ENCODE measurements around the gene FAM181A. TPM values are rescaled to one million over a fixed set of nuclear protein-coding genes. Genes with fewer than 3 reads are reported as not detected.

FAM181A gene
- total and polyA plus RNA-seq, 9 of the 15 experiments (the other 6 are each of a cell fraction or from before 2014, with no cell fraction given): not detected

GRCh38 chr14:93912782-93913181, 14.4 kb upstream of the FAM181A start:
- intact Hi-C loops (cut with micrococcal nuclease) (no loop called here), in situ Hi-C loops (cut with MboI) (no loop called here)
- Histone ChIP-seq H3K4me3 (no peak overlapping the region), H3K4me2 (ENCODE audit: insufficient read depth, low read length) (no peak overlapping the region), H3K27ac (ENCODE audit: extremely low read depth, low read depth, low read length) (no peak overlapping the region), H2AFZ (ENCODE audit: low read depth, low read length) (no peak overlapping the region), H3K27me3 (ENCODE audit: control insufficient read depth in 2 of 2, insufficient read depth in 2 of 2, low read length in 2 of 2) (no peaks in the 10 kb centered on the region), H3K36me3 (ENCODE audit: control insufficient read depth, insufficient read depth, low read length) (no peaks in the 10 kb centered on the region), H4K20me1 (replicated peaks; ENCODE audit: control insufficient read depth, insufficient read depth, low read length) (no peaks in the 10 kb centered on the region), H3K9me3 (replicated peaks; ENCODE audit: control insufficient read depth, insufficient read depth, low read depth, low read length) (no peaks in the 10 kb centered on the region), H3K9ac (ENCODE audit: insufficient read depth in 1 of 2, low read depth in 2 of 2, low read length in 2 of 2) (no peak overlapping the region), H3K79me2 (ENCODE audit: control insufficient read depth, insufficient read depth, low read length) (no peaks in the 10 kb centered on the region), H3K4me1 (replicated peaks in 1 of 2; ENCODE audit: control insufficient read depth in 2 of 2, insufficient read depth in 2 of 2, low read length in 2 of 2) (no peaks in the 10 kb centered on the region), H3K9me1 (ENCODE audit: control insufficient read depth, insufficient read depth, low read length) (no peaks in the 10 kb centered on the region)
- FAIRE-seq: no peak
- no TSS peak for BruUV-seq (replicated peaks)
- no peak for TF ChIP-seq ZFPM2 (CRISPR knock-in tag; IDR thresholded peaks at IDR 0.05)
- no peak for TF ChIP-seq ZNF592 (IDR thresholded peaks at IDR 0.05)
- no peak for TF ChIP-seq ZNF583 (CRISPR knock-in tag; IDR thresholded peaks at IDR 0.05)
- TF ChIP-seq LARP7 (IDR thresholded peaks at IDR 0.05): no peak
- no peak for TF ChIP-seq SRF (CRISPR knock-in tag; IDR thresholded peaks at IDR 0.05)
- TF ChIP-seq HDAC8 (tag; IDR thresholded peaks at IDR 0.05): no peak
- TF ChIP-seq ZNF408 (CRISPR knock-in tag; IDR thresholded peaks at IDR 0.05; ENCODE audit: low read depth): no peak
- no peak for TF ChIP-seq PHB2 (IDR thresholded peaks at IDR 0.05; ENCODE audit: low read depth)
- TF ChIP-seq ETV1 (tag; conservative IDR thresholded peaks at IDR 0.05; ENCODE audit: low read depth): no peak
- TF ChIP-seq, protein P1, sequence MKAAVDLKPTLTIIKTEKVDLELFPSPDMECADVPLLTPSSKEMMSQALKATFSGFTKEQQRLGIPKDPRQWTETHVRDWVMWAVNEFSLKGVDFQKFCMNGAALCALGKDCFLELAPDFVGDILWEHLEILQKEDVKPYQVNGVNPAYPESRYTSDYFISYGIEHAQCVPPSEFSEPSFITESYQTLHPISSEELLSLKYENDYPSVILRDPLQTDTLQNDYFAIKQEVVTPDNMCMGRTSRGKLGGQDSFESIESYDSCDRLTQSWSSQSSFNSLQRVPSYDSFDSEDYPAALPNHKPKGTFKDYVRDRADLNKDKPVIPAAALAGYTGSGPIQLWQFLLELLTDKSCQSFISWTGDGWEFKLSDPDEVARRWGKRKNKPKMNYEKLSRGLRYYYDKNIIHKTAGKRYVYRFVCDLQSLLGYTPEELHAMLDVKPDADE (conservative IDR thresholded peaks at IDR 0.05; ENCODE audit: control insufficient read depth, low read depth, low read length): no peak
- no peak for TF ChIP-seq ZNF134 (CRISPR knock-in tag; conservative IDR thresholded peaks at IDR 0.05)
- TF ChIP-seq DACH1 (IDR thresholded peaks at IDR 0.05; ENCODE audit: partially characterized antibody): no peak
- TF ChIP-seq ZEB2 (IDR thresholded peaks at IDR 0.05): no peak
- TF ChIP-seq ARID2 (IDR thresholded peaks at IDR 0.05): no peak
- no peak for TF ChIP-seq NRF1 (conservative IDR thresholded peaks at IDR 0.05 in 1 of 2, IDR thresholded peaks at IDR 0.05 in 1 of 2)
- TF ChIP-seq ZNF133 (CRISPR knock-in tag; IDR thresholded peaks at IDR 0.05): no peak
- no peak for TF ChIP-seq CREBBP (IDR thresholded peaks at IDR 0.05; ENCODE audit: low read depth, low read length)
- TF ChIP-seq ZNF121 (CRISPR knock-in tag; conservative IDR thresholded peaks at IDR 0.05): no peak
- no peak for DNase-seq (ENCODE audit: extremely low read depth in 1 of 4, low spot score in 3 of 4)
- ChIA-PET CTCF (ENCODE audit: low intra/inter-chr PET ratio) (no interaction called here), POLR2A (no interaction called here)
- ATAC-seq: no peak
- WGBS (ENCODE audit: insufficient coverage, low coverage, missing lambda C conversion rate): 0% methylated on average over 4 of the region's 4 CpGs
